ENCODE data around the gene GPR162. TPM values are rescaled to one million over a fixed set of nuclear protein-coding genes. Genes with fewer than 3 reads are reported as not detected.
A peak's percentile ranks its signal among the peaks of the same experiment; 100 is the strongest.

GPR162 gene
- total RNA-seq, 3 donors from 2014 or later (not counting 1 experiment from before 2014, with no cell fraction given), result 0.39 to 2.1 (median 0.68) TPM

- Mint-ChIP-seq H3K4me3 (peak overlapping the region; percentile 66), H3K9me3 (no peaks in the 10 kb centered on the region), H3K27ac (peak overlapping the region; percentile 21 to 95), H3K27me3 (ENCODE audit: low read depth in 2 of 2) (no peaks in the 10 kb centered on the region), H3K4me1 (peaks cover 8 to 43% of the 10 kb centered on the region in 2 donors), H3K36me3 (no peaks in the 10 kb centered on the region)
- no peak for DNase-seq
- TF ChIP-seq CTCF (IDR thresholded peaks at IDR 0.05), result no peak
- no peaks in the 10 kb centered on the region for H3K27me3 ChIP-seq (ENCODE audit: control insufficient read depth, insufficient read depth, low read length)
- H3K4me1 ChIP-seq (ENCODE audit: control insufficient read depth, insufficient read depth, low read length), result peaks cover 22% of the 10 kb centered on the region
- WGBS (ENCODE audit: insufficient coverage), result 96% methylated on average over 6 of the region's 6 CpGs
- no peak overlapping the region for H3K27ac ChIP-seq (ENCODE audit: low read length)
- no peak overlapping the region for H3K4me3 ChIP-seq (ENCODE audit: low read length)
- H3K9me3 ChIP-seq (ENCODE audit: control insufficient read depth, insufficient read depth, low read length), result no peaks in the 10 kb centered on the region
- intact Hi-C loops (cut with micrococcal nuclease), result no loop called here
- peaks cover 33% of the 10 kb centered on the region for H3K36me3 ChIP-seq (ENCODE audit: control insufficient read depth, insufficient read depth, low read length)
- ATAC-seq, result no peak
Measured at GRCh38 chr12:6854036-6854435, 32.4 kb downstream of the GPR162 start.

GRCh38 chr12:6855322-6855721 lies 33.7 kb downstream of the GPR162 start:
- Histone ChIP-seq H3K27ac (ENCODE audit: low read length) (no peak overlapping the region), H3K9me3 (ENCODE audit: control insufficient read depth, insufficient read depth, low read length) (no peaks in the 10 kb centered on the region), H3K4me3 (ENCODE audit: low read length) (no peak overlapping the region), H3K4me1 (ENCODE audit: control insufficient read depth, insufficient read depth, low read length) (peaks cover 19% of the 10 kb centered on the region), H3K27me3 (ENCODE audit: control insufficient read depth, insufficient read depth, low read length) (no peaks in the 10 kb centered on the region), H3K36me3 (ENCODE audit: control insufficient read depth, insufficient read depth, low read length) (peaks cover 43% of the 10 kb centered on the region)
- ATAC-seq (no peak), DNase-seq (no peak)
- WGBS (ENCODE audit: insufficient coverage), result 96% methylated on average over 14 of the region's 14 CpGs
- intact Hi-C loops (cut with micrococcal nuclease), result no loop called here
- TF ChIP-seq CTCF (IDR thresholded peaks at IDR 0.05), result no peak
- Mint-ChIP-seq H3K27me3 (ENCODE audit: low read depth in 2 of 2) (no peaks in the 10 kb centered on the region), H3K9me3 (no peaks in the 10 kb centered on the region), H3K36me3 (no peaks in the 10 kb centered on the region), H3K4me1 (peaks cover 8 to 34% of the 10 kb centered on the region in 2 donors), H3K4me3 (no peak overlapping the region), H3K27ac (no peak overlapping the region)

- no peak for TF ChIP-seq CTCF (IDR thresholded peaks at IDR 0.05)
- H3K4me1 ChIP-seq (ENCODE audit: control insufficient read depth, insufficient read depth, low read length), result no peaks in the 10 kb centered on the region
- no peaks in the 10 kb centered on the region for H3K9me3 Mint-ChIP-seq
- no peak overlapping the region for H3K4me3 Mint-ChIP-seq
- intact Hi-C loops (cut with micrococcal nuclease), result no loop called here
- H3K27me3 Mint-ChIP-seq (ENCODE audit: low read depth in 2 of 2), result no peaks in the 10 kb centered on the region
- H3K27ac Mint-ChIP-seq, result no peak overlapping the region
- H3K4me1 Mint-ChIP-seq, result peaks cover 0 to 6% of the 10 kb centered on the region in 2 donors
- peaks cover 70% of the 10 kb centered on the region for H3K36me3 ChIP-seq (ENCODE audit: control insufficient read depth, insufficient read depth, low read length)
- peaks cover 6% of the 10 kb centered on the region for H3K36me3 Mint-ChIP-seq
- no peaks in the 10 kb centered on the region for H3K27me3 ChIP-seq (ENCODE audit: control insufficient read depth, insufficient read depth, low read length)
- H3K9me3 ChIP-seq (ENCODE audit: control insufficient read depth, insufficient read depth, low read length), result no peaks in the 10 kb centered on the region
- no peak for ATAC-seq
- no peak overlapping the region for H3K27ac ChIP-seq (ENCODE audit: low read length)
- DNase-seq, result no peak
- WGBS (ENCODE audit: insufficient coverage), result 95% methylated on average over 2 of the region's 2 CpGs
- no peak overlapping the region for H3K4me3 ChIP-seq (ENCODE audit: low read length)
Measured at GRCh38 chr12:6858799-6859198, 37.2 kb downstream of the GPR162 start.

GRCh38 chr12:6860116-6860515 lies 38.5 kb downstream of the GPR162 start:
- no peaks in the 10 kb centered on the region for H3K27me3 Mint-ChIP-seq (ENCODE audit: low read depth in 2 of 2)
- H3K4me1 Mint-ChIP-seq, result no peaks in the 10 kb centered on the region
- DNase-seq (no peak), ATAC-seq (no peak)
- Histone ChIP-seq H3K27ac (ENCODE audit: low read length) (no peak overlapping the region), H3K27me3 (ENCODE audit: control insufficient read depth, insufficient read depth, low read length) (no peaks in the 10 kb centered on the region), H3K36me3 (ENCODE audit: control insufficient read depth, insufficient read depth, low read length) (peaks cover 74% of the 10 kb centered on the region), H3K4me1 (ENCODE audit: control insufficient read depth, insufficient read depth, low read length) (no peaks in the 10 kb centered on the region), H3K9me3 (ENCODE audit: control insufficient read depth, insufficient read depth, low read length) (no peaks in the 10 kb centered on the region), H3K4me3 (ENCODE audit: low read length) (no peak overlapping the region)
- peaks cover 6% of the 10 kb centered on the region for H3K36me3 Mint-ChIP-seq
- H3K9me3 Mint-ChIP-seq, result no peaks in the 10 kb centered on the region
- 96% methylated on average over 9 of the region's 9 CpGs for WGBS (ENCODE audit: insufficient coverage)
- no peak overlapping the region for H3K4me3 Mint-ChIP-seq
- intact Hi-C loops (cut with micrococcal nuclease), result no loop called here
- no peak overlapping the region for H3K27ac Mint-ChIP-seq
- TF ChIP-seq CTCF (IDR thresholded peaks at IDR 0.05), result no peak
